ENCODE measurements around the gene AMPH. TPM values are rescaled to one million over a fixed set of nuclear protein-coding genes. Genes with fewer than 3 reads are reported as not detected.

Gene AMPH
- total and polyA plus RNA-seq, 9 of the 15 experiments (the other 6 are each of a cell fraction or from before 2014, with no cell fraction given): 0.03 to 0.35 TPM; not detected in 7

GRCh38 chr7:38432080-38432479, 199.1 kb downstream of the AMPH start:
- Histone ChIP-seq H3K27me3 (ENCODE audit: control insufficient read depth in 2 of 2, insufficient read depth in 2 of 2, low read length in 2 of 2) (peaks cover 0 to 7% of the 10 kb centered on the region in 2 experiments; a peak in 1 of 5 replicates), H3K79me2 (ENCODE audit: control insufficient read depth, insufficient read depth, low read length) (no peaks in the 10 kb centered on the region), H4K20me1 (replicated peaks; ENCODE audit: control insufficient read depth, insufficient read depth, low read length) (no peaks in the 10 kb centered on the region; the same call in 1 of the 2 replicates), H3K36me3 (ENCODE audit: control insufficient read depth, insufficient read depth, low read length) (no peaks in the 10 kb centered on the region), H2AFZ (ENCODE audit: low read depth, low read length) (no peak overlapping the region), H3K9me1 (ENCODE audit: control insufficient read depth, insufficient read depth, low read length) (no peaks in the 10 kb centered on the region), H3K4me1 (replicated peaks in 1 of 2; ENCODE audit: control insufficient read depth in 2 of 2, insufficient read depth in 2 of 2, low read length in 2 of 2) (no peaks in the 10 kb centered on the region), H3K27ac (ENCODE audit: extremely low read depth, low read depth, low read length) (no peak overlapping the region), H3K4me2 (ENCODE audit: insufficient read depth, low read length) (no peak overlapping the region), H3K9me3 (replicated peaks; ENCODE audit: control insufficient read depth, insufficient read depth, low read depth, low read length) (no peaks in the 10 kb centered on the region), H3K4me3 (no peak overlapping the region), H3K9ac (ENCODE audit: insufficient read depth in 1 of 2, low read depth in 2 of 2, low read length in 2 of 2) (no peak overlapping the region)
- ChIA-PET CTCF (ENCODE audit: low intra/inter-chr PET ratio) (no interaction called here), POLR2A (no interaction called here)
- intact Hi-C loops (cut with micrococcal nuclease): no loop called here
- 0% methylated on average over 1 of the region's 1 CpG for WGBS (ENCODE audit: insufficient coverage, low coverage, missing lambda C conversion rate)
- TF ChIP-seq ZNF316 (IDR thresholded peaks at IDR 0.05): peak; percentile 90
- TF ChIP-seq, protein P1, sequence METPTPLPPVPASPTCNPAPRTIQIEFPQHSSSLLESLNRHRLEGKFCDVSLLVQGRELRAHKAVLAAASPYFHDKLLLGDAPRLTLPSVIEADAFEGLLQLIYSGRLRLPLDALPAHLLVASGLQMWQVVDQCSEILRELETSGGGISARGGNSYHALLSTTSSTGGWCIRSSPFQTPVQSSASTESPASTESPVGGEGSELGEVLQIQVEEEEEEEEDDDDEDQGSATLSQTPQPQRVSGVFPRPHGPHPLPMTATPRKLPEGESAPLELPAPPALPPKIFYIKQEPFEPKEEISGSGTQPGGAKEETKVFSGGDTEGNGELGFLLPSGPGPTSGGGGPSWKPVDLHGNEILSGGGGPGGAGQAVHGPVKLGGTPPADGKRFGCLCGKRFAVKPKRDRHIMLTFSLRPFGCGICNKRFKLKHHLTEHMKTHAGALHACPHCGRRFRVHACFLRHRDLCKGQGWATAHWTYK (CRISPR knock-in tag; IDR thresholded peaks at IDR 0.05): no peak
- TF ChIP-seq PTTG1 (tag; IDR thresholded peaks at IDR 0.05; ENCODE audit: low read depth): no peak
- no peak for TF ChIP-seq CREBBP (IDR thresholded peaks at IDR 0.05; ENCODE audit: low read depth, low read length)
- peak; percentile 85 for TF ChIP-seq MAFK (IDR thresholded peaks at IDR 0.05; ENCODE audit: low read length)
- TF ChIP-seq POLR2AphosphoS5 (IDR thresholded peaks at IDR 0.05; ENCODE audit: control insufficient read depth, insufficient read depth, low read depth, low read length): no peak
- TF ChIP-seq MAFG (tag; conservative IDR thresholded peaks at IDR 0.05): peak; percentile 75
- TF ChIP-seq SRSF3 (IDR thresholded peaks at IDR 0.05; ENCODE audit: insufficient read depth, low read length): no peak
- no peak for TF ChIP-seq MTA3 (IDR thresholded peaks at IDR 0.05; ENCODE audit: borderline replicate concordance)
- no peak for TF ChIP-seq GATAD2A (IDR thresholded peaks at IDR 0.05)
- TF ChIP-seq ETV1 (tag; conservative IDR thresholded peaks at IDR 0.05; ENCODE audit: low read depth): no peak
- TF ChIP-seq NCOA2 (IDR thresholded peaks at IDR 0.05; ENCODE audit: partially characterized antibody in 2 of 2): no peak
- no peak for TF ChIP-seq L3MBTL2 (IDR thresholded peaks at IDR 0.05)
- TF ChIP-seq CUX1 (CRISPR knock-in tag; IDR thresholded peaks at IDR 0.05): no peak
- no peak for TF ChIP-seq ZNF780A (CRISPR knock-in tag; IDR thresholded peaks at IDR 0.05)
- peak; percentile 77 for TF ChIP-seq C11orf30 (IDR thresholded peaks at IDR 0.05; ENCODE audit: low read depth)
- peak; percentile 86 for TF ChIP-seq MAFF (IDR thresholded peaks at IDR 0.05; ENCODE audit: low read length)
- TF ChIP-seq CBFB (CRISPR knock-in tag; IDR thresholded peaks at IDR 0.05): no peak
- no peak for TF ChIP-seq ZBTB1 (CRISPR knock-in tag; IDR thresholded peaks at IDR 0.05; ENCODE audit: borderline replicate concordance, low read depth)
- TF ChIP-seq SLC30A9 (CRISPR knock-in tag; IDR thresholded peaks at IDR 0.05): no peak
- no peak for ATAC-seq
- FAIRE-seq: peak; percentile 26
- BruUV-seq (replicated peaks): no TSS peak
- in situ Hi-C loops (cut with MboI): no loop called here
- no peak for DNase-seq (ENCODE audit: extremely low read depth in 1 of 4, low spot score in 3 of 4)

Data from K562 (cell line).